Heart left ventricle (tissue), 13 donors: Measurements from ENCODE around the gene FBXW5.

ENCODE experiments used
- CTCF ChIP-seq, 12 donors: fragments of 200-600 bp; sonication (generic) in 4 of 12; IDR thresholded peaks; one replicate each; pipeline versions ENCODE4 v1.5.0 to v1.8.0; 2018 to 2022; ENCODE audit warnings: antibody characterized with exemption in 12 of 12, mild to moderate bottlenecking in 5 of 12
- POLR2A ChIP-seq, 2 donors: fragments of 450-650 bp; IDR thresholded peaks; one replicate each; pipeline ENCODE4 v1.6.1; 2017; ENCODE audit warnings: antibody characterized with exemption in 2 of 2, mild to moderate bottlenecking in 2 of 2, moderate library complexity in 2 of 2
- donor health status: ischemic (EF 13 %, LVEDD 7.1; RV severe dilation, severe dysfunction).
- donor health status: DM: no; HTN: yes; CAD: no.
- donor health status: DM: no; HTN: no; CAD: no.
- donor health status: ischemic (EF 25% LVEDD 6.9; RV normal size, moderate dysfunction).
- donor health status: ischemic (EF 25% LVEDD 5.7; RV mildly dilated, moderate dysfunction).
- donor health status: ischemic (EF 35%, LVEDD 5.7; RV mildly dilated, moderate dysfunction).
- donor health status: nonischemic (EF 11% LVEDD 7.7; RV severe dilation, severe dysfunction).
- donor health status: DM: yes; HTN: yes; CAD: no.
- donor health status: PGD.
- donor health status: ischemic (EF 29% LVEDD 5.4; RV normal size, mild dysfunction).
- donor health status: nonischemic (EF 23%, LVEDD 6.1; RV moderate dilation, normal function).

- no peak for TF ChIP-seq CTCF (IDR thresholded peaks at IDR 0.05)
- TF ChIP-seq POLR2A (IDR thresholded peaks at IDR 0.05): no peak
These were observed 3.9 kb downstream of the FBXW5 start for GRCh38 chr9:136940526-136941230.
